GM18502 (cell line): ENCODE results near the gene PLXNA1.
A peak's percentile ranks its signal among the peaks of the same experiment; 100 is the strongest.

Experiments
- ATAC-seq: cut with Tn5 transposase; IDR thresholded peaks from one replicate; pipeline ENCODE4 v1.9.1; 2021; ENCODE audit warnings: mild to moderate bottlenecking; ENCODE audit not compliant: unreplicated experiment, poor library complexity

Gene PLXNA1

GRCh38 chr3:127015282-127016042 lies 32.5 kb downstream of the PLXNA1 start:
- ATAC-seq = peak; percentile 77

GRCh38 chr3:127016043-127016343 lies 33.1 kb downstream of the PLXNA1 start:
- no peak for ATAC-seq

GRCh38 chr3:127016461-127016860 lies 33.5 kb downstream of the PLXNA1 start:
- ATAC-seq = no peak

- no peak for ATAC-seq
Measured at GRCh38 chr3:127017229-127017628, 34.3 kb downstream of the PLXNA1 start.

GRCh38 chr3:127017781-127018180 lies 34.9 kb downstream of the PLXNA1 start:
- no peak for ATAC-seq

- ATAC-seq = no peak
Measured at GRCh38 chr3:127018306-127018828, 35.5 kb downstream of the PLXNA1 start.

- ATAC-seq = no peak
Measured at GRCh38 chr3:127019449-127019848, 36.5 kb downstream of the PLXNA1 start.

GRCh38 chr3:127020543-127020942 lies 37.6 kb downstream of the PLXNA1 start:
- no peak for ATAC-seq

- ATAC-seq = no peak
Measured at GRCh38 chr3:127022849-127023248, 39.9 kb downstream of the PLXNA1 start.

- ATAC-seq = no peak
Measured at GRCh38 chr3:127025456-127025855, 42.5 kb downstream of the PLXNA1 start.

GRCh38 chr3:127026036-127026435 lies 43.1 kb downstream of the PLXNA1 start:
- ATAC-seq = no peak

- ATAC-seq = no peak
Measured at GRCh38 chr3:127026661-127027060, 43.7 kb downstream of the PLXNA1 start.

- ATAC-seq = no peak
Measured at GRCh38 chr3:127027061-127027735, 44.3 kb downstream of the PLXNA1 start.

- ATAC-seq = no peak
Measured at GRCh38 chr3:127027811-127028548, 45.1 kb downstream of the PLXNA1 start.

GRCh38 chr3:127028781-127029657 lies 46.1 kb downstream of the PLXNA1 start:
- no peak for ATAC-seq

- no peak for ATAC-seq
Measured at GRCh38 chr3:127029658-127030507, 47.0 kb downstream of the PLXNA1 start.

GRCh38 chr3:127030508-127031412 lies 47.8 kb downstream of the PLXNA1 start:
- ATAC-seq = no peak

GRCh38 chr3:127031413-127031810 lies 48.5 kb downstream of the PLXNA1 start:
- no peak for ATAC-seq
